ENCODE results near the gene REXO2.

Gene REXO2

DNA sequence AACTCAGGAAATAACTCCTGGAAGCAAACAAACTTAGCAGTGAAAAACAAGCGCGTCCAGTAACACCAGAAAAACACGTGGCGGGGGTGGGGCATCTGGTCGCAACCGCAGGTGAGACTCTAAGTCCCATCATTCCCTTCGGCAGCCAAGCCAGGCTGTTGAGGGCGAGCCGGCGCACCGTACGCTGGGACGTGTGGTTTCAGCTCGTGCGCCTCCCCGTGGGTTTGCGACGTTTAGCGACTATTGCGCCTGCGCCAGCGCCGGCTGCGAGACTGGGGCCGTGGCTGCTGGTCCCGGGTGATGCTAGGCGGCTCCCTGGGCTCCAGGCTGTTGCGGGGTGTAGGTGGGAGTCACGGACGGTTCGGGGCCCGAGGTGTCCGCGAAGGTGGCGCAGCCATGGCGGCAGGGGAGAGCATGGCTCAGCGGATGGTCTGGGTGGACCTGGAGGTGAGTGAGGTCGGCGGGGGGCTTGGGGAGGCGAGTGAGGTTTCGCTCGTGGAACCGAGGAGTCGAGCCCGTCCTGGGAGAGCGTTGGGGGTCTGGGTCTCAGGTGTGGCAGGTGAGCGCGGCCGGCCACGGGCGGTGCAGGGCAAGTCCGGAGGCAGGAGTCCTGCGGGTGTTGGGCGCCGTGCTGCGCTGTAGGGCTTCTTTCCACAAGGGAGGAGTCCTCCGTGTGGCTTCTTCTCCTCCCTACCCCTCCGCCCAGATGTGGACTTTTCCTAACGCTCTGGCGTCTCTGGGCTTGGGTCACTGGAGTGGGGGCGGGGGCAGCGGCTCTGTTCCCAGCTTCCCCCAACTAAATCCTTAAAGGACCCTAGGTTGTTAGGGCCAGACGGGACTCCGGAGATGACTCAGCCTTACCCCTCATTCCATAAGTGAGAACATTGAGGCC, at the start of gene REXO2:
Gene REXO2, plus strand, starts transcription at position 239 of the 892 bp plus-strand sequence. Its CDS starts 62 bp downstream, at position 301.
- Mint-ChIP-seq H3K4me3 (peak within 1 kb of the TSS; percentile 99), H3K36me3 (no peaks in the 10 kb centered on the region), H3K9me3 (no peaks in the 10 kb centered on the region), H3K4me1 (peaks cover 33% of the 10 kb centered on the region), H3K27me3 (no peaks in the 10 kb centered on the region), H3K27ac (peak within 1 kb of the TSS; percentile 93)

DNA sequence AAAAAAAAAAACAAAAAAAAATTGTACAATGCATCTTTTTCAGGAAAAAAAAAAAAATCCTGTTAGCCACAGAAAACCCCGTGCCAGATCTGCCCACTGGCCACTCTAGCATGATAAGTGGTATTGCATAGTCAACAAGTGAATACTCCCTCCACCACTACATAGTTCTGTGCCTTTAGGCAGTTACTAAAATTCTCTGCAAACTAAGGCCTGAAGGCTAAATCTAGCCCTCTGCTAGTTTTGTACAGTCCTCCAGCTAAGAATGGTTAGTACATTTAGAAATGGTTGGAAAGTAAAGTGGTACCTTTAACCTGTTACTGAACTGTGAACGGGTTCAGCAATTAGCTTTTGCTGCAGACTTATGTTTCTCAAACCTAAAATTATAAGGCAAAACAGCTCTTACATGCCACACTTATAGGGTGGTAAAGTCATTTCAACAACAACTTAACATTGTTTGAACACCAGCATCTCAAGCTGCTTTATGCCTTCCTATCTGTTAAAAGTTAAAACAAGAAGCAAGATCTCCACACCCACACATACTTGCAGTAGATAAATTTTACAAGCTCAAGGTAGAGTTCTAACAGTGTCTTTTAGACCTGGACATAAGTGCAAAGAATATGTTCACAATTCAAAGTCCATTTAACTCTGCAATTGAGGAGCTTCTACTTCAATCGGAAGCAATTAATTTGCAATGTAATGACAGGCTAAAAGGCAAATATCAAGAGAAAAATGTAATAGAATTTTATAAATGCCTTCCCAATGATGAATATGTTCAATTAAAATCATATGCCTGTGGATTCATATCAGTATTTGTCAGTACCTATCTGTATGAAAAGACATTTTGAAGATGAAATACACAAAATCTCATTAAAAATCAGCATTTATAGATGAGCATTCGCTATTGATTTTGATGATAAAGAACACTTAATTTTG, 46.3 kb upstream of the REXO2 start:
- H3K4me3 Mint-ChIP-seq: no peak overlapping the region
- H3K36me3 Mint-ChIP-seq: peaks cover 3% of the 10 kb centered on the region
- H3K27me3 Mint-ChIP-seq: no peaks in the 10 kb centered on the region
- H3K4me1 Mint-ChIP-seq: peaks cover 17% of the 10 kb centered on the region
- H3K27ac Mint-ChIP-seq: no peak overlapping the region
- H3K9me3 Mint-ChIP-seq: no peaks in the 10 kb centered on the region

- H3K4me1 Mint-ChIP-seq: peaks cover 35% of the 10 kb centered on the region
- peaks cover 5% of the 10 kb centered on the region for H3K36me3 Mint-ChIP-seq
- no peak overlapping the region for H3K27ac Mint-ChIP-seq
- H3K27me3 Mint-ChIP-seq: no peaks in the 10 kb centered on the region
- no peak overlapping the region for H3K4me3 Mint-ChIP-seq
- H3K9me3 Mint-ChIP-seq: no peaks in the 10 kb centered on the region
Measured at GRCh38 chr11:114395736-114396135, 43.5 kb upstream of the REXO2 start.

DNA sequence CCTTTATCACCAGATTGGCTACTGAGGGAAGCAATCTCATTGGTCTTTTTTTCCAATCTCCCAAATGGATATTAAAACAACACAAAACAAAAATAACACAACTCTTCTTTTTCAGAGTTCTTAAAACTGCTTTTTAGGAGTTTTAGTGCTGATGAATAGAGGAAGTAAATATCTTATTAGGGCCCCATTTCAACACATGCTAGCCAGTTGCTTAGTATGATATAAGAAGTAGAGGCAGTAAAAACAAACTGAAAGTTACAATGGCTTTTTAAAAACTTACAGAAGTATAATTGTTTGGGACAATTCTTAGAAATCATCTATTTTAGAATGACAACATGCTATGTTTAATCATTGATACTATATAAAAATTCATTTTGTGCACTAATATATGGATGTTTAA, 42.4 kb upstream of the REXO2 start:
- Mint-ChIP-seq H3K4me1 (peaks cover 37% of the 10 kb centered on the region), H3K27ac (no peak overlapping the region), H3K27me3 (no peaks in the 10 kb centered on the region), H3K9me3 (no peaks in the 10 kb centered on the region), H3K4me3 (no peak overlapping the region), H3K36me3 (peaks cover 6% of the 10 kb centered on the region)

GRCh38 chr11:114397349-114397982, 41.8 kb upstream of the REXO2 start:
- Mint-ChIP-seq H3K4me1 (peaks cover 40% of the 10 kb centered on the region), H3K36me3 (peaks cover 8% of the 10 kb centered on the region), H3K4me3 (peak overlapping the region; percentile 8)

GRCh38 chr11:114398303-114398920, 40.9 kb upstream of the REXO2 start:
- H3K9me3 Mint-ChIP-seq: no peaks in the 10 kb centered on the region
- H3K36me3 Mint-ChIP-seq: peaks cover 11% of the 10 kb centered on the region
- H3K4me1 Mint-ChIP-seq: peaks cover 49% of the 10 kb centered on the region
- H3K4me3 Mint-ChIP-seq: peak overlapping the region; percentile 97
- no peak overlapping the region for H3K27ac Mint-ChIP-seq
- H3K27me3 Mint-ChIP-seq: no peaks in the 10 kb centered on the region

More at GRCh38 chr11:114397349-114397982, 41.8 kb upstream of the REXO2 start:
- Mint-ChIP-seq H3K27ac (peak overlapping the region; percentile 76), H3K27me3 (no peaks in the 10 kb centered on the region), H3K9me3 (no peaks in the 10 kb centered on the region)

DNA sequence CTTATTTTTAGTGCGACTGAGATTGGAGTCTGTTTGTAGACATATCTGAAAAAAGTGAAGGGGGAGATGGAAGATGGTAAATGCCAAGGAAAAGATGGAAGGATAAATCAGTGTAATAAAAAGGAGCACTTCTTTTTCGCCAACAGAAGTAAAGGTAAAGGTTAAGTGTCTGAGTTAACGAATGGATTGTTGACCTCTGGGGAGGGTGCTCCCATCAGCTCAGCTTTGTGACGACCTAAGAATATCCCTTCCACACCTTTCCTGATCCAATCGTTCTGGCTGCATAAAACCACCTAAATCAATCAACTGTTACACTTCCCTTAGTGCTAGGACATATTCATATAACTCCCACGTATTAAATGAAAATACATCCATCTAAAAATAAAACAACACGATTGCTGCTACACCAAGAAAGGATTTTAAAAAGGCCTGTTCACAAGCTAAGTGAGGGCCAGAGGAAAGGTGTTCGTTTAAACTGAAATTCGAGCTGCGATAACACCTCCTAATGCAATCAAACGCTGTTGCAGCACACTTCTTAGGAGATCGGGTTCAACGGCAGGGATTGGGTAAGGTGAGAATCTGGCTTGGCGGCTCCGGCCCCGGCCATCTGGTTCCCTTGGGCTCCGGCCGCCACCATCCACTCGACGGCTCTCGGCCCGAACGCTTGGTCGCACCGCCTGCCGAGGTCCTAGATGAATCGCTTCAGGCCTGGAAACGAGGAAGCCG, 39.6 kb upstream of the REXO2 start:
- Mint-ChIP-seq H3K9me3 (no peaks in the 10 kb centered on the region), H3K4me3 (peak overlapping the region; percentile 97), H3K36me3 (peaks cover 16% of the 10 kb centered on the region), H3K4me1 (peaks cover 61% of the 10 kb centered on the region), H3K27me3 (no peaks in the 10 kb centered on the region), H3K27ac (peak overlapping the region; percentile 99)

DNA sequence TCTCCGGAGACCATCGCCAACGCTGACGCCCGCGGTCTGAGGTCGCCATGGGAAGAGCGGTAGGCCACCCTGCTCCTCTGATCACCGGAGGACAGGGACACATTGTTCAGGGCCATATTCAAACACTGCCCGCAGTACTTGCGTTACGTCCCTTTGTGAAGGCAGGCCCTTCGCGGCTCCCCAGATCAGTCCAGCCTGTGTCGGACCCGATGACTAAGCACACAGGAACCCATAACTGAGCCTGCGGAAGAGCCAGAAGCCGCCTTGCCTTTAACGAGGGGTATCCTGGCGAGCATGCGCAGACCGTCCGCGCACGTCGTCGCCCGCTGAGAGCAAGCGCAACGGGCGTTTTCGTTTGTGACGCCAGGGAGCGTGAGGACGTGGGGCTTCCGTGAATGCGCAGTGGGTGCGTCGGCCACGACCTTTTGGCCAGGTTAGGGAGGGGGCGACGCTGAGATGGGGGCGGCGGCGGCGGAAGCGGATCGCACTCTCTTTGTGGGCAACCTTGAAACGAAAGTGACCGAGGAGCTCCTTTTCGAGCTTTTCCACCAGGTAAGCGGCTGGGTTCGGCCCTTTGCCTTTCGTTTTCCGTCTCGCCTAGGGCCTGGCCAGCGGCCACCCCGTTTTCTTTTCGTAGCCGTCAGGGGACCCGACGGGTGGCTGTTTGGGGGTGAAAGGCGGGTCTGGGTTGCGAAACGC, 38.9 kb upstream of the REXO2 start, which contains the start of the genes C11orf71 and RBM7:
Gene C11orf71, minus strand, starts transcription at position 296 of the 699 bp plus-strand sequence. Its CDS starts 180 bp downstream, at position 116.
Gene RBM7, plus strand, starts transcription at position 451 of the 699 bp plus-strand sequence. Its CDS starts 6 bp downstream, at position 457.
- no peaks in the 10 kb centered on the region for H3K9me3 Mint-ChIP-seq
- H3K4me1 Mint-ChIP-seq: peaks cover 69% of the 10 kb centered on the region

DNA sequence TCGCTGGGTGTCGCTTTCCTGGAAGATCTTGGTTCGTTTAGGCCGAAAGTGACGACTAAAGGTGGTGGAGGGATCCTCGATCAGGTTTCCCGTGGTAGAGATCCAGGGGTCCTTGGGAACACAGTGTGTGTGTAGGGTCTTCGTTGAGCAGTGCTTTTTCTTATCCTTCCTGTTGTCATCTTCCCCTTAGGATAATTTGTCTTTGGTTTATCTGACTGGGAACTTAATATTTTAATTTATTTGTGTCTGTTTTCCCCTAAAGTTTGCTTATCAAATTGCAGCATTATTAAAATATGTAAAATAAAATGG, 38.4 kb upstream of the REXO2 start:
- Mint-ChIP-seq H3K4me1 (peaks cover 74% of the 10 kb centered on the region), H3K9me3 (no peaks in the 10 kb centered on the region), H3K27ac (peak overlapping the region; percentile 99), H3K27me3 (no peaks in the 10 kb centered on the region), H3K36me3 (peaks cover 22% of the 10 kb centered on the region), H3K4me3 (peak overlapping the region; percentile 97)

More for the DNA sequence above, 38.9 kb upstream of the REXO2 start, which contains the start of the genes C11orf71 and RBM7:
- peak within 1 kb of the TSS; percentile 97 for H3K4me3 Mint-ChIP-seq
- peaks cover 18% of the 10 kb centered on the region for H3K36me3 Mint-ChIP-seq
- H3K27me3 Mint-ChIP-seq: no peaks in the 10 kb centered on the region
- peak within 1 kb of the TSS; percentile 99 for H3K27ac Mint-ChIP-seq

DNA sequence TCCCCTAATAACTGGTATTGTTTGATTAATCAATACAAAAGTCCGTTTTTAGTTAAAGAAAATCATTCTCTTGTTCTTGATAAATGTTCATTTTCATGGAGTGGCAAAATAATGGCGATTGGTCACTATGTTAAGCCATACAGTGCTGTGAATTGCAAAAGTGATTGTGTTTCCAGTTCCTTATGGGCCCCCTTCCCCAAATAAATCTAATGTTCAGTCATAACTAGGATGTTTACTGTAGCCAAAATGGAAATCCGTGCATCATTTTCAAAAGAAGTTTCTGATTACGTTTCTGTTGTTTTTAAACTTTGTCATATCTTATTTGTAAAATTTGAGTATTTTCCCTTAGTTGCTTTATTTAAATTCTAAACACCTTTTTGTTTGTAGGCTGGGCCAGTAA, 38.0 kb upstream of the REXO2 start:
- peaks cover 25% of the 10 kb centered on the region for H3K36me3 Mint-ChIP-seq
- H3K27ac Mint-ChIP-seq: peak overlapping the region; percentile 99
- H3K27me3 Mint-ChIP-seq: no peaks in the 10 kb centered on the region
- H3K4me3 Mint-ChIP-seq: peak overlapping the region; percentile 97
- H3K9me3 Mint-ChIP-seq: no peaks in the 10 kb centered on the region
- peaks cover 74% of the 10 kb centered on the region for H3K4me1 Mint-ChIP-seq

- Mint-ChIP-seq H3K27ac (no peak overlapping the region), H3K4me1 (no peaks in the 10 kb centered on the region), H3K27me3 (no peaks in the 10 kb centered on the region), H3K9me3 (no peaks in the 10 kb centered on the region), H3K4me3 (no peak overlapping the region), H3K36me3 (peaks cover 10% of the 10 kb centered on the region)
Measured at GRCh38 chr11:114412946-114413345, 26.3 kb upstream of the REXO2 start.

GRCh38 chr11:114413958-114414357, 25.3 kb upstream of the REXO2 start:
- H3K27me3 Mint-ChIP-seq: no peaks in the 10 kb centered on the region
- H3K36me3 Mint-ChIP-seq: peaks cover 10% of the 10 kb centered on the region
- no peak overlapping the region for H3K4me3 Mint-ChIP-seq
- no peak overlapping the region for H3K27ac Mint-ChIP-seq
- no peaks in the 10 kb centered on the region for H3K4me1 Mint-ChIP-seq
- no peaks in the 10 kb centered on the region for H3K9me3 Mint-ChIP-seq

DNA sequence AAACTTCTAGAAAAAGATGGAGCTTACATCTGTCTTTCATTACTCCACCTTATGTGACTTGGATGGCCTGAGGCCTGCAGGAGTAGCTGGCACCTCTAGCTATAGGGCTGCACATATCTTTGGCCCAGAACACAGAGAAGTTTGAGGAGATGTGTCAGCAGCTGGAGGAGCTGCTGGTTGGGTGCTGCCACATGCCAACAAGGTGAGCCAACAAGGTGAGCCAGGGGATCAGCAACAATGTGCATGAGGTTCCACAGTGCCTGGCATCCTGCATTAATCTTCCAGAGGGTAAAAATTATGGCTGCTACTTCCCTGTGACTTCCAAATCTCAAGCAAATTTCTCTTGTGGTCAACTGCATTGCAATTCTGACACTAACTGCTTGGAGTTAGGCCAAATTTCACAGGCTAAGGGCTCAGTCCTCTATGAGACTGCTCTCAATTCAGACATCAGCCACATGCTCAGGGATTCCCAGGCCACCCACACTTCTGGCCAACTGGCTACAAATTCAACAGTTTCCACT, 22.8 kb upstream of the REXO2 start:
- no peak overlapping the region for H3K27ac Mint-ChIP-seq

GRCh38 chr11:114426280-114426679, 13.0 kb upstream of the REXO2 start:
- no peaks in the 10 kb centered on the region for H3K27me3 Mint-ChIP-seq
- H3K9me3 Mint-ChIP-seq: peaks cover 13% of the 10 kb centered on the region
- peaks cover 10% of the 10 kb centered on the region for H3K36me3 Mint-ChIP-seq
- no peak overlapping the region for H3K4me3 Mint-ChIP-seq
- H3K27ac Mint-ChIP-seq: no peak overlapping the region
- H3K4me1 Mint-ChIP-seq: no peaks in the 10 kb centered on the region

More for the DNA sequence above, 22.8 kb upstream of the REXO2 start:
- Mint-ChIP-seq H3K9me3 (no peaks in the 10 kb centered on the region), H3K4me1 (no peaks in the 10 kb centered on the region), H3K36me3 (peaks cover 2% of the 10 kb centered on the region), H3K4me3 (no peak overlapping the region), H3K27me3 (no peaks in the 10 kb centered on the region)

Measured in activated naive CD4-positive, alpha-beta T cell treated with anti-CD3 and anti-CD28 coated beads, Interleukin-2, amount 50 U/mL, for 24 hours (primary cell).